Suprapubic skin (tissue), 4 donors: ENCODE data around the gene PUS7. TPM values are rescaled to one million over a fixed set of nuclear protein-coding genes. Genes with fewer than 3 reads are reported as not detected.
"Not testable (repeated sequence)": the region's sequence is repeated elsewhere in the genome, so short reads cannot be mapped to it uniquely, and the experiment has no call there.

ENCODE experiments used
- DNase-seq, 2 donors: peaks; one replicate each; pipeline ENCODE4 v3.0.0-alpha.2; 2019; ENCODE audit warnings: low spot score in 2 of 2
- H3K27ac ChIP-seq: fragments of 200-600 bp; sonication (generic); one replicate; pipeline ENCODE4 v1.5.1; 2019
- H3K27me3 ChIP-seq: fragments of 200-600 bp; sonication (generic); one replicate; pipeline ENCODE4 v1.5.1; 2019
- H3K36me3 ChIP-seq: fragments of 200-600 bp; sonication (generic); one replicate; pipeline ENCODE4 v1.5.1; 2019
- H3K4me1 ChIP-seq: fragments of 200-600 bp; sonication (generic); one replicate; pipeline ENCODE4 v1.5.1; 2019
- H3K4me3 ChIP-seq: fragments of 200-600 bp; sonication (generic); one replicate; pipeline ENCODE4 v1.5.1; 2019; ENCODE audit warnings: mild to moderate bottlenecking
- H3K9me3 ChIP-seq: fragments of 200-600 bp; sonication (generic); one replicate; pipeline ENCODE4 v1.5.1; 2019
- EP300 ChIP-seq: sonication (generic); formaldehyde crosslinking; IDR thresholded peaks from one replicate; pipeline ENCODE4 v1.6.1; 2017; ENCODE audit warnings: antibody characterized with exemption
- POLR2A ChIP-seq, 2 donors: fragments of 450-650 bp; IDR thresholded peaks; one replicate each; pipeline ENCODE4 v1.6.1; 2017; ENCODE audit warnings: antibody characterized with exemption in 2 of 2, mild to moderate bottlenecking in 2 of 2, moderate library complexity in 2 of 2
- POLR2AphosphoS5 ChIP-seq, 3 donors: sonication (generic); formaldehyde crosslinking; IDR thresholded peaks; one replicate each; pipeline ENCODE4 v1.6.1; 2017; ENCODE audit warnings: antibody characterized with exemption in 3 of 3
- WGBS: methylation state at CpG from one replicate; pipeline ENCODE4 v1.1.5; 2018; 5-methylcytosine and 5-hydroxymethylcytosine counted together
- total RNA-seq, 4 donors: library from RNA; depleted of rRNA; stranded (reverse); fragments of >200 nt; gene quantifications; one replicate each; pipeline ENCODE4 v1.1.0, GENCODE V29; 2016
- TF ChIP-seq, protein P1 (sequence below), 2 donors: fragments of 200-600 bp in 1 of 2; fragments of 450-650 bp in 1 of 2; sonication (generic) in 1 of 2; IDR thresholded peaks; one replicate each; pipeline ENCODE4 v1.5.1; 2016 to 2019; ENCODE audit warnings: antibody characterized with exemption in 2 of 2, mild to moderate bottlenecking in 1 of 2, moderate library complexity in 1 of 2

Gene PUS7
- total RNA-seq, 4 donors from 2014 or later, result 17.0 to 22.1 (median 19.6) TPM

DNA sequence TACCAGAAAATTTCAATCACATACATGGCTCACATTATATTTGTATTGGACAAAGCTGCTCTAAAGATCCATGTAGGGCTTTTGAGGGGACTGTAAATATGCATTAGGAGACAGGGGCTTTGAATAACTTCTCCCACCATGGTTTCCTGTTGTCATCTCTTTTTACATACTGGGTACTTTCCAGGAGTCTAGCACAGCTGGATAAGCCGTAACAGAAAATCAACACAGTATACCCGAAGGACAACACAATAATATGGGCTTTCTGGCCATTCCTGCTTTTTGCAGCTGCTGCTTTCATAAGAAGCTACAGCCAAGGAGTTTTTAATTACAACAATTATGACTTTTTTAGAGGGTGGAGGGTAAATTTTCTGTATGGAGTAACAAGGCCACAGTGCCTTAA, 70.0 kb downstream of the PUS7 start:
- H3K27me3 ChIP-seq, result no peaks in the 10 kb centered on the region
- no peak for DNase-seq
- 75% methylated on average over 2 of the region's 2 CpGs for WGBS
- no peak overlapping the region for H3K4me3 ChIP-seq
- H3K36me3 ChIP-seq, result no peaks in the 10 kb centered on the region
- TF ChIP-seq POLR2A (IDR thresholded peaks at IDR 0.05) (no peak), EP300 (no peak), POLR2AphosphoS5 (IDR thresholded peaks at IDR 0.05) (no peak)
- TF ChIP-seq, protein P1, sequence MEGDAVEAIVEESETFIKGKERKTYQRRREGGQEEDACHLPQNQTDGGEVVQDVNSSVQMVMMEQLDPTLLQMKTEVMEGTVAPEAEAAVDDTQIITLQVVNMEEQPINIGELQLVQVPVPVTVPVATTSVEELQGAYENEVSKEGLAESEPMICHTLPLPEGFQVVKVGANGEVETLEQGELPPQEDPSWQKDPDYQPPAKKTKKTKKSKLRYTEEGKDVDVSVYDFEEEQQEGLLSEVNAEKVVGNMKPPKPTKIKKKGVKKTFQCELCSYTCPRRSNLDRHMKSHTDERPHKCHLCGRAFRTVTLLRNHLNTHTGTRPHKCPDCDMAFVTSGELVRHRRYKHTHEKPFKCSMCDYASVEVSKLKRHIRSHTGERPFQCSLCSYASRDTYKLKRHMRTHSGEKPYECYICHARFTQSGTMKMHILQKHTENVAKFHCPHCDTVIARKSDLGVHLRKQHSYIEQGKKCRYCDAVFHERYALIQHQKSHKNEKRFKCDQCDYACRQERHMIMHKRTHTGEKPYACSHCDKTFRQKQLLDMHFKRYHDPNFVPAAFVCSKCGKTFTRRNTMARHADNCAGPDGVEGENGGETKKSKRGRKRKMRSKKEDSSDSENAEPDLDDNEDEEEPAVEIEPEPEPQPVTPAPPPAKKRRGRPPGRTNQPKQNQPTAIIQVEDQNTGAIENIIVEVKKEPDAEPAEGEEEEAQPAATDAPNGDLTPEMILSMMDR (IDR thresholded peaks at IDR 0.05), result no peak
- no peak overlapping the region for H3K27ac ChIP-seq
- H3K9me3 ChIP-seq, result no peaks in the 10 kb centered on the region
- peaks cover 13% of the 10 kb centered on the region for H3K4me1 ChIP-seq

DNA sequence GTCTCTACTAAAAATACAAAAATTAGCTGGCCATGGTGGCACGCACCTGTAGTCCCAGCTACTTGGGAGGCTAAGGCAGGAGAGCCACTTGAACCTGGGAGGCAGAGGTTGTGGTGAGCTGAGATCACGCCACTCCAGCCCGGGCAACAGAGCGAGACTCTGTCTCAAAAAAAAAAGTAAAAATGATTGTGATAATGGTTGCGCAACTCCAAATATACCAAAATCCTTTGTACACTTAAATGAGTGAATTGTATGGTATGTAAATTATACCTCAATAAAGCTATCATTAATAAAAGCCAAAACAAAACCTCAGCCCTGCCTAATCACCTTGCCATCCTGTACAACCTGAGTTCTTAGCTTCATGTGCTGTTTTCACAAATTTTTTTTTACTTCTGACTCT, 71.2 kb downstream of the PUS7 start:
- H3K36me3 ChIP-seq, H3K9me3 ChIP-seq, H3K27me3 ChIP-seq, H3K4me3 ChIP-seq, DNase-seq, H3K27ac ChIP-seq: not testable (repeated sequence)
- H3K4me1 ChIP-seq, result peaks cover 13% of the 10 kb centered on the region
- WGBS, result 98% methylated on average over 5 of the region's 5 CpGs

DNA sequence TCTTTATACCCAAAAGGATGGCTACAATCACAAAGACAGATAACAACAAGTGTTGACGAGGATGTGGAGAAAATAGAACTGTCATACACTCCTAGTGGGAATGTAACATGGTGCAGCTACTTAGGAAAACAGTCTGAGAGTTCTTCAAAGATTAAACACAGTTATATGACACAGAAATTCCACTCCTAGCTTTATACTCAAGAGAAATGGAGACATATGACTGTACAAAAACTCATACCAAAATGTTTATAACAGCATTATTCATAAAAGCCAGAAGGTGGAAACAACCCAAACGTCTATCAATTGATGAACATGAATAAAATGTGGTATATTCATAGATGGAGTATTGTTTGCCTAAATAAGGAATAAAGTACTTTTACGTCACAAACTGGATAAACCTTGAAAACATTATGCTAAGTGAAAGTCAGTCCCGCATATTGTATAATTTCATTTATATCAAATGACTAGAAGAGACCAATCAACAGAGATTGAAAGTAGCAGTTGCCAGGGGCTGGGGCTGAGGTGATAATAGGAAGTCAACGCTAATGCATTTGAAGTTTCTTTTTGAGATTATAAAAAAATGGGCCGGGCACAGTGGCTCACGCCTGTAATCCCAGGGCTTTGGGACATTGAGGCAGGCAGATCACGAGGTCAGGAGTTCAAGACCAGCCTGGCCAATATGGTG, 71.8 kb downstream of the PUS7 start:
- WGBS, result 93% methylated on average over 8 of the region's 8 CpGs
- no peaks in the 10 kb centered on the region for H3K9me3 ChIP-seq
- no peak for DNase-seq
- H3K27me3 ChIP-seq, result no peaks in the 10 kb centered on the region
- H3K4me3 ChIP-seq, result no peak overlapping the region
- H3K4me1 ChIP-seq, result peaks cover 13% of the 10 kb centered on the region
- H3K27ac ChIP-seq, result no peak overlapping the region
- no peaks in the 10 kb centered on the region for H3K36me3 ChIP-seq
- TF ChIP-seq EP300, result no peak
- TF ChIP-seq POLR2A (IDR thresholded peaks at IDR 0.05), result no peak
- no peak for TF ChIP-seq POLR2AphosphoS5 (IDR thresholded peaks at IDR 0.05)
- TF ChIP-seq, protein P1 (IDR thresholded peaks at IDR 0.05), result no peak

DNA sequence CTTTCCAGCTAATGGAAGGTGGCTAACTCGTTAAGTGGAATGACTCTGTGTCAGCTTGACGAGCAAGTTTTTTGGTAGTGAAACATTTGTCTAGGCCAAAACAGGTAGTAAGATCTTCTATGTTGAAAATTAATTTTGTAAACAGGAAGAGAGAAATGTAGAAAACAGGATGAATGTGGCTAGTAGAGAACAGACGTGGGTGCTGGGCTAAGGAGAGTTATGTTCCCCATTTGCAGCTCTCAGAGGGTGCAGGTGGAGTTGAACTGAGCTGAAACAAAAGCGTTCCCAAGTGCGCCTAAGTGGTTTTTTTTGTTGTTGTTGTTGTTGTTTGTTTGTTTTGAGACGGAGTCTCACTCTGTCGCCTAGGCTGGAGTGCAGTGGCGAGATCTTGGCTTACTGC, 73.9 kb downstream of the PUS7 start:
- no peaks in the 10 kb centered on the region for H3K27me3 ChIP-seq
- no peak overlapping the region for H3K4me3 ChIP-seq
- H3K9me3 ChIP-seq, result no peaks in the 10 kb centered on the region
- no peak for DNase-seq
- no peaks in the 10 kb centered on the region for H3K4me1 ChIP-seq
- no peaks in the 10 kb centered on the region for H3K36me3 ChIP-seq
- no peak overlapping the region for H3K27ac ChIP-seq
- no peak for TF ChIP-seq POLR2AphosphoS5 (IDR thresholded peaks at IDR 0.05)
- TF ChIP-seq EP300, result no peak
- TF ChIP-seq POLR2A (IDR thresholded peaks at IDR 0.05), result no peak
- TF ChIP-seq, protein P1 (IDR thresholded peaks at IDR 0.05), result no peak
- WGBS, result 86% methylated on average over 8 of the region's 8 CpGs

DNA sequence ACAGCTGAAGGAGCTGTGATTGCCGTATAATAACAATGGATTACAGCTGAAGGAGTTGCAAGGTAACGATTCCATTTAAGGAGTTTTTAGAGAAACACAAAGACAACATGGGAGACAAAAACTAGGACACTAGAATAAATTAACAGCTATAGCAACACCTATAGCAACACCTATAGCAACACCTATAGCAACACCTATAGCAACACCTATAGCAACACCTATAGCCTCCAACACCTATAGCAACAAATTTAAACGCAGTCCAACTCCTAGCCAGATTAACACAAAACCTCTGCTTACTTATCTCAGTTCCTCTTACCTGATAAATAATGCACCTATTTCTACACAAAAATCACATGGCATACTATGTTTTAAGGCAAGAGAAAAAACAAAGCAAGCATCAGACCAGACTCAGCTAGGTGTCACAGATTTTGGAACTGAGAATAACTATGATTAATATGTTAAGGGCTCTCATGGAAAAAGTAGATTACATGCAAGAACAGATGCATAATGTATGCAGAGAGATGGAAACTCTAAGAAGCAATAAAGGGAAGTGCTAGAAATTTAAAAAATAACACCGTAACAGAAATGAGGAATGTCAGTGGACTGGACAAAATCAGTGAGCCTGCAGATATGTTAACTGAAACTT, 77.6 kb downstream of the PUS7 start:
- Histone ChIP-seq H3K36me3 (no peaks in the 10 kb centered on the region), H3K27ac (no peak overlapping the region), H3K27me3 (no peaks in the 10 kb centered on the region), H3K4me3 (no peak overlapping the region), H3K4me1 (no peaks in the 10 kb centered on the region), H3K9me3 (no peaks in the 10 kb centered on the region)
- WGBS, result 84% methylated on average over 4 of the region's 4 CpGs
- DNase-seq, result no peak
- no peak for TF ChIP-seq POLR2AphosphoS5 (IDR thresholded peaks at IDR 0.05)
- TF ChIP-seq, protein P1 (IDR thresholded peaks at IDR 0.05), result no peak
- no peak for TF ChIP-seq POLR2A (IDR thresholded peaks at IDR 0.05)
- TF ChIP-seq EP300, result no peak

DNA sequence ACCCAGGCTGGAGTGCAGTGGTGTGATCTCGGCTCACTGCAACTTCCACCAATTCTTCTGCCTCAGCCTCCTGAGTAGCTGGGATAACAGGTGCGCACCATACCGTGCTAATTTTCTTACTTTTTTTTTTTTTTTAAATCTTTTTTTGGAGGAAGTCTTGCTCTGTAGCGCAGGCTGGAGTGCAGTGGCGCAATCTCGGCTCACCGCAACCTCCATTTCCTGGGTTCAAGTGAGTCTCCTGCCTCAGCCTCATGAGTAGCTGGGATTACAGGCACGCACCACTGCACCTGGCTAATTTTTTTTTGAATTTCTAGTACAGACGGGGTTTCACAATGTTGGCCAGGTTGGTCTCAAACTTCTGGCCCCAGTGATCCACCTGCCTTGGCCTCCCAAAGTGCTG, 79.9 kb downstream of the PUS7 start:
- DNase-seq, H3K27me3 ChIP-seq, H3K4me1 ChIP-seq, H3K4me3 ChIP-seq, H3K27ac ChIP-seq, H3K36me3 ChIP-seq, H3K9me3 ChIP-seq: not testable (repeated sequence)
- WGBS, result 93% methylated on average over 9 of the region's 9 CpGs
